22Rv1 (cell line): Measurements from ENCODE around the gene CRYBG1.

ENCODE experiments used
- CTCF ChIP-seq: fragments of 450-650 bp; IDR thresholded peaks from 2 replicates; pipeline ENCODE4 v1.5.1; 2017; ENCODE audit warnings: mild to moderate bottlenecking
- ZFX ChIP-seq: fragments of 450-650 bp; IDR thresholded peaks from 2 replicates; pipeline ENCODE4 v1.6.1; 2017; ENCODE audit warnings: antibody characterized with exemption, borderline replicate concordance

GRCh38 chr6:106560996-106561685 is 200.6 kb downstream of the CRYBG1 start:
- TF ChIP-seq CTCF (no peak), ZFX (no peak)
